GM19395 (cell line): ENCODE data around the gene VTN.
A peak's percentile ranks its signal among the peaks of the same experiment; 100 is the strongest.
"Not testable (repeated sequence)": the region's sequence is repeated elsewhere in the genome, so short reads cannot be mapped to it uniquely, and the experiment has no call there.

Experiments
- ATAC-seq: cut with Tn5 transposase; IDR thresholded peaks from one replicate; pipeline ENCODE4 v1.9.1; 2021; ENCODE audit warnings: mild to moderate bottlenecking, moderate library complexity; ENCODE audit not compliant: unreplicated experiment

VTN gene

GRCh38 chr17:28344011-28344410, 26.1 kb downstream of the VTN start:
- ATAC-seq, result no peak

GRCh38 chr17:28343491-28343932, 26.6 kb downstream of the VTN start:
- ATAC-seq, result no peak

DNA sequence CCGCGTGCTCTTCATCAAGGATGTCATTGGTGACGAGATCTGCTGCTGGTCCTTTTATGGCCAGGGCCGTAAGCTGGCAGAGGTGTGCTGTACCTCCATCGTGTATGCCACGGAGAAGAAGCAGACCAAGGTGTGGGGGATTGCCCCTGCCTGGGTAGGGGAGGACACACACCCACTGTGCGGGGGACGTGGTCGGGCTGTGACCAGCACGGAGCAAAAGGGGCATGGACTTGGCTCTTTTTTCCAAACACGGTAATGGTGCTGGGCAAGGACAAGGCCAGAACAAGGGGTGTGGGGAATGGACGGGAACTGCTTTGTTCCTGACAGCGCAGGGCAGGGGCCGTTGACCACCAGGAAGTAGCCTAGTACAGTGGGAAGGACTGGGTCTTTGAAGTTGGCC, 27.8 kb downstream of the VTN start:
- no peak for ATAC-seq

DNA sequence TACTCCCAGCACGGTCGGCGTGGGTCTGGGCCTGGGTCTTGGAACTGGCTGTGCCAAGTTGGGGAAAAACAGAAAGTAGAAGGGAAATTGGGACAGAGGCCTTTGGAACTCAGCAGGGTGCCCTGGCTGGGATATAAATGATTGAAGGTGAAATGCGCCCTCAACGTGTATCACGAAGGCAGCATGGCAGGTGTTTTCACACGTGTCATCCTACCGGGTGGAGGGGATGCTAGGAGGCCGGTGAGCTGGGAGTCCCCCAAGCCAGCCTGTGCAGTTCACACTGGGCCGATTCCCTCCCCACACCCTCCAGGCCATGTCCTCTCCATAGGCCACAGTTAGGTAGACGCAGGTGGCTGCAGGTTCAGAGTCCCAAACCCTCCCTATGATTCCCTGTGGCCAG, 28.6 kb downstream of the VTN start:
- ATAC-seq, result no peak

- no peak for ATAC-seq
These were observed 29.7 kb downstream of the VTN start for GRCh38 chr17:28340374-28340773.

DNA sequence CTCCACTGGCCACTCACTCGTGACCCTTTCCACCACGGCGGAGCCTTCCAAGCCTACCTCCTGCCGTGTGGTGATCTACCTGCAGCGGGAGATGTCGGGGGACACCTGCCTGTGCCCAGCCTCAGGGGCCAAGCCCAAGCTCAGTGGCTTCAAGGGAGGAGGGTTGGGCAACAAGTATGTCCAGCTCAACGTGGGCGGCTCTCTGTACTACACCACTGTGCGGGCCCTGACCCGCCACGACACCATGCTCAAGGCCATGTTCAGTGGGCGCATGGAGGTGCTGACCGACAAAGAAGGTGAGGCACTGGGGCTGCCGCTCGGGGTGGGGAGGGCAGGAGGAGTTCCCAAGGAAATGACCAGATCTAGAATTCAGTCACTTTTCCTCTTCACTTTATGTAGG, 30.7 kb downstream of the VTN start:
- ATAC-seq, result no peak

DNA sequence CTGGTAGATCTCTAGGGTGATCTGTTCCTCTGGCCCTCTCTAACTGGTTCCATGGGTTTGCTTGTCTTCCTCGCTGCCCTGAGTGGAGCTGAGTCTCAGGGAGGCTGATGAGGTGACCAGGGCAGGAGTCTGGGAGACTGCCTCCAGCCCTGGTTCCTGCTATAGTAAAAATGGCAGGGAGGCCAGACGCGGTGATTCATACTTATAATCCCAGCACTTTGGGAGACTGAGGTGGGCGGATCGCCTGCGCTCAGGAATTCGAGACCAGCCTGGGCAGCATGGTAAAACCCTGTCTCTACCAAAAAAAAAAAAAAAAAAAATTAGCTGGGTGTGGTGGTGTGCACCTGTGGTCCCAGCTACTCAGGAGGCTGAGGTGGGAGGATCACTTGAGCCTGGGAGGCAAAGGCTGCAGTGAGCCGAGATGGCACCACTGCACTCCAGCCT, 31.3 kb downstream of the VTN start:
- ATAC-seq, result not testable (repeated sequence)

GRCh38 chr17:28338056-28338768, 31.9 kb downstream of the VTN start:
- ATAC-seq, result no peak

DNA sequence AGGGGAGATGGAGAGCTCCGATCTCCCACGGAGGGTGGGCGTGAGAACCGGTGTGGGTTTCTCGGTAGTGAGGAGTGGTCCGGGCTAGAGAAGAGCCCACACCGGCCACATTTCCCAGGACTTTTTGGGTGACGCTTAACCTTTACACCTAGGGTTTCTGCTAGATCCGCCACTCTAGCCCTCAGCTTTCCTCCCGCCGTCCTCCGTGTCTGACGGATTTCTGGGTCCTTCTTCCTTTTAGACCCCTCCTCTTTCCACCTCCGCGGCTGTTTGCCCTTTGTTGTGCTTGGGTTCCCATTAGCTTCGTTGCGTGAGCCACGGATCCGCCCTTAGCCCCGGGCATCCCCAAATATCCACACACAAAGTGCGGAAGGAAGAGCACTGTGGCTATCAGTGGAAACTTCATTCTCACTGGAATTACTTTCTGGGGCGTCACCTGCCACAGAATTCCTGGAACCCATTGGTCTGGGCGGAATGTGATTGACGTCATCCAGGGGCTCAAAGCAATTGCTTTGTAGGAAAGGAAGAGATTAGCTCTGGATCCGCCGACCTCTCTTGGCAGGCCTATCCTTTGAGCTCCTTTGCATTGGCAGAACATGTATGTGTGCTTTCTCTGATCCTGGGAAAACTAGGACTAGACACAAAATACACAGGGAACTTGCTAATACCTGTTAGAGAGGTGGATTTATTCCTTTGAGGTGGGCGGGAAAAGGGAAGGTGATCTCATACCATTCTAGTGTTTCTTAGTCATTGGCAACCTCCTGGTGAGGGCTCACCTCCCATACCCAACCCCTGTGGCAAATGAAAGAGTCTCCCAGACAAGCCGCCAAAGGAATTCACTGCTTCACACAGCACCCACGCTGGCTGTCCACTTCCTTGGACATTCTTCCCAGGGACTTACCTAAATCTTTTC, 33.9 kb downstream of the VTN start:
- no peak for ATAC-seq

GRCh38 chr17:28335201-28335958, 34.7 kb downstream of the VTN start, which contains the start of the genes IFT20 and TNFAIP1:
Gene IFT20 (minus strand): TSS chr17:28335472. CDS start chr17:28331985, 3,487 bp downstream.
Gene TNFAIP1 (plus strand): TSS chr17:28335761. CDS start chr17:28339522, 3,761 bp downstream.
- ATAC-seq, result peak; percentile 93

DNA sequence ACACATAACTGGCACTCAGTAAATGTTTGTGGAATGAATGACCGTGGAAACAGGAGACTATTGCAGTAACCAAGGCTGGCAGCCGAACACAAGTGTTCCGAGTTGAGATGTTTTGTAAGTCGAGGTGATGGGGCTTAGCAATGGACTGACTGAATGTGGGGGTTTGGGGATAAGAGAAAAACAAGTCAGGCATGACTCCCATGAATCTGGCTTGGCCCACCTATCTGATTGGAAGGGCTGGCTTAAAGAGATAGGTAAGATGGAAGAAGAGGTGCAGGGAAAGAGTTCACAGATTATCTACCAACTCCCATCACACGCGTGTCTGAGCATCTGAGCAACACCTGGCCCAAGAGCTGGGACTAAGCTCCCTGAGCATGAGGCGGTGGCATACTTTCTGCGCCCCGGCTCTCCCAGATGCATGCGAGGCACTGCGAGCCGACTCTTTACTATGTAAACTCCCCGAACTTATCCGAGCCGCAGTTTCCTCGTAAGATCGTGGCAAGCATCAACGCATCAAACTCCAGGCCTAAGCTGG, 35.4 kb downstream of the VTN start:
- peak; percentile 3 for ATAC-seq

DNA sequence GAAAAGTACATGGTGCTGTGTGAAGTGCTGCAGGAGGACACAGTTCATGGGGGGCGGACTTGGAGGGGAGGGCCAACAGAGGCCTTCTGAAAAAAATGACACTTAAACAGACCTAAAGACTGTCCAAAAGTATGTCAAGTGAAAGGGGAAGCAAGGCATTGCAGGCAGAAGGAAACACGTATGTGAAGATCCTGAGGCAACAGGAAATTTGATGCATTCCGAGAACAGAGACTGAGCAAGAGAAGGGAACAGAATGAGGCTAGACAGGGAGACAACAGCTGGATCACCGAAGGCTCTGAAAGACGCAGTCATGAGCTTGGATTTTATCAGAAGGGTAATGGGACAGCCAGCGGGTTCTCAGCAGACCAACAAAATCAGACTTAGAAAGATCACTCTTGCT, 35.9 kb downstream of the VTN start:
- ATAC-seq, result no peak

DNA sequence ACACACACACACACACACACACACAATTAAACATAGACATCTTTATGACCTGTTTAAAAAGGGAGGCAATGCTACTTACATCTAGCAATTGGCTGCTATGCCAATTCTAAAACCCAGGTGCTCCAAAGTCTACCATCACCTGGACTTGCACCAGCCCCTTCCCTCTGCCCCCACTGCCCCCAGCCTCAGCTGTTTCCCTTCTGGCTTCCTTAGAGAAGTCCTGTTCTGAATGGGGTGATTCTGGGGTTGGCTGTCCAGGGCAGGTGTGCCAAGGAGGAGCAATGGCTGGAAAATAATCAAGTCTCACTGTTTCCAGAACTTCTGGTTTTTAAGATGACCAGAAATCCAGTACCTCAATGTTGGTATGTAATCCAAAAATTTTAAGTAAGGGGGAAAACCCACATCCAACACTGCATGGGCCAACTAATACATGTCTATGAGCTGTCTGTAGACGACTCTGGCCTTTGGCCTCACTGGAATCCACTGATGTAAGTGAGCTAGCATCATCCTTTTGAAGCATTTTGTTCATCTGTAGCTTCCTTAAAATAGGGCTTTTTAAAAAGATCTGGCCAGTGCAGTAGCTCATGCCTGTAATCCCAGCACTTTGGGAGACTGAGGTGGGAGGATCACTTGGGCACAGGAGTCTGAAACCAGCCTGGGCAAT, 36.9 kb downstream of the VTN start:
- no peak for ATAC-seq

DNA sequence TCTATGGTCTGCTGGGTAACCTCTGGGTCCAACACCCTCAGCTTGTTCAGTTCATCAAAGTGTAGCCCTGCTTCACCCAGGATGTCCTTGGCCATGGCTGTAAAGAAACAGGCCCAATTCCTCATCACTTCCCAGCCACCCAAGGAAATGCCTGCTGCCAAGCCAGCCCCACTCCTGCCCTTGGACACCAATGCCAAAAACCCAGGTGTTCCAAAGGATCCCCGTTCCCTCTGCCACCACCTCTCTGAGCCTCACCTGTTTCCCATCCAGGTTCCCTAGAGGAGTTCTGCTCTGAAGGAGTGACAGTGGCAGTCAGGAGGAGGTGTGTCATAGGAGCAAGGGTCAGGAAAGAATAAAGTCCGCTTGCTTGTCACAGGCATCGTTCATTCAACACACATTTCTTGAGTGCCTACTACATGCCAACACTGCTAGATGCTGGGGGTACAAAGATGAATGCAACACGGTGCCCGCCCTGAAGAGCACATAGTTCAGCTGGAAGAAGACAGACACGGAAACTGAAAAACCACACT, 38.2 kb downstream of the VTN start:
- ATAC-seq, result no peak

DNA sequence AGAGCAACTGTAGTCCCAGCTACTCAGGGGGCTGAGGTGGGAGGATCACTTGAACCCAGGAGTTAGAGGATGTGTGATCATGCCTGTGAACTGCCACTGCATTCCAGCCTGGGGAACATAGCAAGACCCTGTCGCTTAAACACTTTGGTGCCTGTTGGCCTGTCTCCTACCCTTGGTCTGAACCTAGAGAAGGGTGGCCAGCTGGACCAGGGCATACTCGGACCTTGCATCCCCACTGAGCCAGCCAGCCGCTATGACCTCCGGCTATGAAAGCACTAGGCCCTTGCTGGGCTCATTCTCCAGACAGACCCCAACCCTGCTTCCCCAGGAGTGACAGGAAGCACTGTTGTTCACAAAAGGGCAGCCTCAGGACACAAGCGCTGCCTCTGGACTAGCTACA, 39.4 kb downstream of the VTN start:
- no peak for ATAC-seq

DNA sequence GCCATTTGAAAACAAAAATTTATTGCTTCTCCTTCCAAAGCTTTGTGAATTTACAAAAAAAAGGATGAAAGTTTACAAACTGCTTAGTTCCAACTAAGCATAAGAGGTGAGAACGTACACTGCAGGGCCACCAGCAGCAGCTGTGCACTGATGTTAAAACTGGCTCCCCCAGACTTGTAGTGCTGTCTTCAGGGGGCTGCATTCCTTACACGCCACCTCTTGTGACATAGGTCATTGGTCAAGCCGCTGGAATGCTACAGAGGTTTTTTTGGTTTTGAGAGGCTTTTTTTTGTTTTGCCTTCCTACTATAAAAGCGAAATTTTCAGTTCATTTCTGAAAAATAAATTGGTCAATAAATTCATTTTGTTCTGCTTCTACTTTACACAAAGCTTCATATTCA, 41.8 kb downstream of the VTN start:
- ATAC-seq, result no peak

DNA sequence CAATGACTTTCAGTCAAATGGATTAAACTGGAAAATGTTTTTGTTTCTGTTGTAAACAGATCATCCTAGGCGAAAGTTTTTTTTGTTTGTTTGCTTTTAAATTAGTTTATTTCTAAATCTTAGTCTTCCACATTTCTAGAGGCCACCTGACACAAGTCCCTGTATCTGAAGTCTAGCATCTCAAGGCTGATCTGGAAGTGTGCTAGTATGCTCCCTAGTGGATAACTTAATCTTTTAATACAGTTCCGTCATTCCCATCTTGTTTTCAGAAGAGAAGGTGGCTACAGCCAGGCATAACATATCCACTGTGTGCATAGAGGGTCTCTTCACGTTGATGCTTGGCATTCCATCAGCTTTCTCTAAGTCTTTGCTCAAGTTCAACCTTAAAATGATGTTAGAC, 42.4 kb downstream of the VTN start:
- ATAC-seq, result no peak

DNA sequence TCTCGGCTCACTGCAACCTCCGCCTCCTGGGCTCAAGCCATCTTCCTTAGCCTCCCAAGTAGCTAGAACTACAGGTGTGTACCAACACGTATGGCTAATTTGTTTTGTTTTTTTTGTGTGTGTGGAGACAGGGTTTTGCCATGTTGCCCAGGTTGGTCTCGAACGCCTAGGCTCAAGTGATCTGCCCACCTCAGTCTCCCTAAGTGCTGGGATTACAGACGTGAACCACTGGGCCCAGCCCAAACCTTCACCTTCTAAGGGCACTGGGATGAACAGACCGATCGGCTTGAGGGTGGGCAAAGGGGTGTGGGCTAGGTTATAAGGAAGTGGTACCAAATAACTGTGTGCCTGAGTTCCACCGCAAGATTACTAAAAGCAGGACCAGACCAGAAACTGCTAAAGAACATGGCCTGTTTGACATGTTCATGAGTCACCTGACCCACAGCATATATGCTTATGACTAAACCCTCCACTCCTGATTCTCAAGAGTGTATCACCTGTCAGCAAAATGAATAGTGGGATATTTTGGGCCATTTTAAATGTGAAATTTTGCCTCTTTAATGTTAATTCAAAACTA, 43.0 kb downstream of the VTN start:
- peak; percentile 72 for ATAC-seq

DNA sequence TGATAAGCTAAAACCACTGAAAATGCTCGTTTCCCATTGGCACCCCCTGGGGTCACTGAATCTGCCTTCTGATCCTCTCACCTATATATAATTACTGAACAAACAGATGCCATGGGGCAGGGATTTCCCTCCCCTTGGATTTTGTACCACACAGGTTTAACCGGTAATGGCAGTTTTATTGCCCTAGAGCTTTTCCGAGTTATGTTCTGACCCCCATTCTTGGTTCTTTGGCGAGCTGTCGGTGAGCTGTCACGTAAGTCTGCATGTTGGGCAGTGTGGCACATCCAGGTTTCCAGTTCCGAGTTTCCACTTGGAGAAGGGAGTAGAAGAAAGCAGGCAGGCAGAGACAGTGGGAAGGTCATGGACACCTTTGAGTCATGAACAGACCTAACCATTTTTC, 44.0 kb downstream of the VTN start:
- ATAC-seq, result no peak

DNA sequence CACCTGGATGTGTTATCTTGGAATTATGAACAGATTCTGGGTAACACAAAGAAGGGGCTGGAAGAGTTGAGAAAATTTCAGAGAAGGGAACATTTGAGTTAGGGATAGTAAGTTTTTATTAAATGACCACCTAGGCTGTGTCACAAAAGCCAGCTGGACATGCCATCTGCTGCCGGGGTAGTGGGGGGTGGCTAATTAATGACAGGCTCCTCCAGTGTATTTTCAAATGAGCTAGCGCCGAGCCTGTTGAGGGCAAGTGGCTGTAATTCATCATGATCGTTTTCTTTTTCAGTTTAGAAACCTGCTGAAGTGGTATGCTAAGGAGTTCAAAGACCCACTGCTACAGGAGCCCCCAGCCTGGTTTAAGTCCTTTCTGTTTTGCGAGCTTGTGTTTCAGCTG, 44.9 kb downstream of the VTN start:
- ATAC-seq, result no peak
